NT2/D1 (cell line): Measurements from ENCODE around the gene OR52B2.

Source experiments
- DNase-seq: peaks from one replicate; pipeline ENCODE4 v3.0.0-alpha.2; 2011; ENCODE audit warnings: low read depth, low spot score
- H3K27me3 ChIP-seq: 2 replicates; pipeline ENCODE4 v1.6.0; 2011; ENCODE audit warnings: mild to moderate bottlenecking; ENCODE audit not compliant: insufficient read length, insufficient read depth
- H3K36me3 ChIP-seq: 2 replicates; pipeline ENCODE4 v1.6.1; 2011; ENCODE audit warnings: mild to moderate bottlenecking, low read length, mixed read lengths; ENCODE audit not compliant: insufficient read depth, insufficient read length
- H3K4me1 ChIP-seq: 2 replicates; pipeline ENCODE4 v1.5.1; 2011; ENCODE audit not compliant: insufficient read depth, insufficient read length
- H3K4me3 ChIP-seq: 2 replicates; pipeline ENCODE4 v1.5.1; 2011; ENCODE audit warnings: low read depth; ENCODE audit not compliant: insufficient read length
- H3K9ac ChIP-seq: 2 replicates; pipeline ENCODE4 v1.6.0; 2011; ENCODE audit warnings: low read depth; ENCODE audit not compliant: insufficient read length
- H3K9me3 ChIP-seq: 2 replicates; pipeline ENCODE4 v1.5.1; 2011; ENCODE audit warnings: mild to moderate bottlenecking, low read length; ENCODE audit not compliant: insufficient read depth
- SUZ12 ChIP-seq: IDR thresholded peaks from 2 replicates; pipeline ENCODE4 v1.6.1; 2011; ENCODE audit not compliant: insufficient read length, insufficient read depth; ENCODE audit errors: extremely low read depth
- YY1 ChIP-seq: IDR thresholded peaks from 2 replicates; pipeline ENCODE4 v1.6.1; 2011; ENCODE audit not compliant: insufficient read length, insufficient read depth
- ZNF274 ChIP-seq: IDR thresholded peaks from 2 replicates; pipeline ENCODE4 v1.6.1; 2011; ENCODE audit warnings: mild to moderate bottlenecking, low read depth, low read length

Gene OR52B2

DNA sequence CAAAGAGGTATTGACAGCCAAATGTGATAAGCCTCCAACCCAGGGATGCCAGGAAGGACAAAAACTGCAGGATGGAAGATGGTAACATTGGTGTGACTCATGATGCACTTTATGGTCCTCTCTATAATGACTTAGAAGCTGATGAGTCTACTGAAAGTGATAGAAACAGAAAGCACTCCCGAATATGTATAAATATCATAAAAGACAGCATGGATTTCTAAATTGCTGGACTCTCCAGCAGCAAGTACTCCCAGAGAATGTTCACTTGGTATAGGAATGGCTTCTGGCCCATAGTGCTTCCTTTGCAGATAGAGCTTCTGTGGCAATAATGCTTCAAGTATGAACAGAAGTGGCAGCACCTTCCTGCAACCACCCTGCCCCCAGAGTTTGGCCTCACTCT lies at the start of gene OR52B2:
TSS of gene OR52B2 (minus strand) at position 101 of the 400 bp plus-strand sequence. CDS start at position 101, 0 bp downstream.
- no peaks in the 10 kb centered on the region for H3K36me3 ChIP-seq
- no peak within 1 kb of the TSS for H3K9ac ChIP-seq
- H3K4me1 ChIP-seq: no peaks in the 10 kb centered on the region
- H3K4me3 ChIP-seq: no peak within 1 kb of the TSS
- no peak for DNase-seq
- no peak for TF ChIP-seq YY1
- H3K9me3 ChIP-seq: no peaks in the 10 kb centered on the region
- no peaks in the 10 kb centered on the region for H3K27me3 ChIP-seq

DNA sequence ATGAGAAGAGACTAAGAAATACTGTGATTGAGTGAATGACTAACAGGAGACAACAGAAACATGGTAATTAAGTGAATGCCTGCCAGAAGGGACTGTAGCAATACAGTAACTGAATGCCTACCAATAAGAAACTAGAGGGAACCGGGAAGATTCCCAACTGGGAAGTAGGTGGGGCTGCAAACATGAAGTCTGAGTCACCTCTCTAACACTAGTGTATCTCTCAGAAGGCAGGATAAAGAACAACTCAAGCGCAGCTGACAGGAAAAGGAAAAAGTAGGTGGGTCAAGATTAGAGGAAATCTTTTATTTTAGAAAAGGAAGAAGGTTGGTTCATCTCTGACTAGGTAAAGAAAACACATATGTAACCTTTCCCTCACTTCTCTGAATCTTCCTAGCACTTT lies 49.2 kb upstream of the OR52B2 start:
- TF ChIP-seq ZNF274: no peak
- TF ChIP-seq SUZ12: no peak
- TF ChIP-seq YY1: no peak
- Histone ChIP-seq H3K36me3 (peaks cover 78% of the 10 kb centered on the region), H3K4me1 (no peaks in the 10 kb centered on the region), H3K27me3 (no peaks in the 10 kb centered on the region), H3K9ac (no peak overlapping the region), H3K9me3 (no peaks in the 10 kb centered on the region), H3K4me3 (no peak overlapping the region)
- DNase-seq: no peak

DNA sequence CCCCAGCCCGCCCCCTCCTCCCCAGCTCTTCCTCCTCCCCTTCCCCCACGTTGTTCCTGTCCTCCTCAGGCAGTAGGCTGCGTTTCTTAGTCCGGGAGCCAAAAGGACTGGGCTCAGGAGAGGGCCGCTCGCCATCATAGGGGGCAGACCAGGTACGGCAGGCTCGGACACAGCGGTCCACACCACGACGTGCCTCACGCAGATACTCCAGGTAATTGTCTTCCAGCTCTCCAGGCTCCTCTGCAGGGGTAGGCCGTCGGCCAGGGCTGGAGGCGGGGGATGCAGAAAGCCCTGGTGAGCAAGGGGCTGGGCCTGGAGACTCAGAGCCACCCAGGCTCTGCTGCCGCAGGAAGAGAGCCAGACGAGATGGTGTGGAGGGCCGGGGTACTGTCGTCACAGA lies 47.6 kb upstream of the OR52B2 start:
- TF ChIP-seq ZNF274 (no peak), SUZ12 (no peak)
- H3K4me3 ChIP-seq: no peak overlapping the region
- DNase-seq: no peak
- H3K27me3 ChIP-seq: no peaks in the 10 kb centered on the region
- H3K9me3 ChIP-seq: no peaks in the 10 kb centered on the region
- H3K4me1 ChIP-seq: no peaks in the 10 kb centered on the region
- peaks cover 76% of the 10 kb centered on the region for H3K36me3 ChIP-seq
- H3K9ac ChIP-seq: no peak overlapping the region

DNA sequence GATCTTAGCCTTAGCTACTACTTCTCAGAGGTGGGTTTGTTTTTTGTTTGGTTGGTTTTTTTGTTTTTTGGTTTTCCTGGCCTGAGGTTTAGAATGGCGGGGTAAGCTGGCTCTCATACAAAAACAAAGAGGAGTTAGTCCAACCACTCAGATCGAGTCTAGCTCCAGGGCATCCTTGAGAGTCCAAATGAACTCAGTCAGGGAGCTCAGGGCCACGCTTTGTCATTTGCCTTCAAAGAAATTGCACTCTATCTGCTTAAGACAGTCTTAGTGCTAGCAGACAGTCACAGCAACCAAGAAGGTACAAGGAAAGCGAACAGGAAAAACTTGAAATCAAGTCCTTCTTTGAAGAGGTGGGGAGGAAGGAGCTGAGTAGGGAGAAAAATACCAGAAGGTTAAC lies 46.4 kb upstream of the OR52B2 start:
- no peaks in the 10 kb centered on the region for H3K9me3 ChIP-seq
- H3K4me1 ChIP-seq: no peaks in the 10 kb centered on the region
- no peak overlapping the region for H3K4me3 ChIP-seq
- no peak for DNase-seq
- H3K27me3 ChIP-seq: no peaks in the 10 kb centered on the region
- H3K9ac ChIP-seq: no peak overlapping the region
- TF ChIP-seq ZNF274: no peak
- TF ChIP-seq YY1: no peak
- no peak for TF ChIP-seq SUZ12
- peaks cover 76% of the 10 kb centered on the region for H3K36me3 ChIP-seq

DNA sequence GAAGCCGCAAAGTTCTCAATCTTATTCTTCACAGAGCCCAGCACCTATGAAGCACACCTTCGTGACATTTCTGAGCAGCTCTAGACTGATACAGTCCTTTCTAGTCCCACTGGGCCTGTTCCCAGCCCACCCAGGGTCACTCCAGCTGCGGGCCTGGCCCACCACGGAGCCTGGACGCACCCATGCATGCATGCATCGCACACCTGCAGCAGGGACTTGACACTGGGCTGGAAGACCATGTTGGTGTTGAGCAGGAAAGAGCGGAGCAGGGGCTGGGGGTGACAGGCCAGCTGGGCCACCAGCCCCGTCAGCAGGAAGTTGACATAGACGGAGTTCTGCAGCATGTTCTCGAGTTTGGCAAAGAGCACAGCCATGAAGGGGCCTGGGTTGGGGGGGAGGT lies 44.4 kb upstream of the OR52B2 start:
- H3K4me3 ChIP-seq: no peak overlapping the region
- TF ChIP-seq ZNF274 (no peak), SUZ12 (no peak), YY1 (no peak)
- no peaks in the 10 kb centered on the region for H3K9me3 ChIP-seq
- no peaks in the 10 kb centered on the region for H3K4me1 ChIP-seq
- H3K9ac ChIP-seq: no peak overlapping the region
- H3K27me3 ChIP-seq: no peaks in the 10 kb centered on the region
- DNase-seq: no peak
- peaks cover 86% of the 10 kb centered on the region for H3K36me3 ChIP-seq

DNA sequence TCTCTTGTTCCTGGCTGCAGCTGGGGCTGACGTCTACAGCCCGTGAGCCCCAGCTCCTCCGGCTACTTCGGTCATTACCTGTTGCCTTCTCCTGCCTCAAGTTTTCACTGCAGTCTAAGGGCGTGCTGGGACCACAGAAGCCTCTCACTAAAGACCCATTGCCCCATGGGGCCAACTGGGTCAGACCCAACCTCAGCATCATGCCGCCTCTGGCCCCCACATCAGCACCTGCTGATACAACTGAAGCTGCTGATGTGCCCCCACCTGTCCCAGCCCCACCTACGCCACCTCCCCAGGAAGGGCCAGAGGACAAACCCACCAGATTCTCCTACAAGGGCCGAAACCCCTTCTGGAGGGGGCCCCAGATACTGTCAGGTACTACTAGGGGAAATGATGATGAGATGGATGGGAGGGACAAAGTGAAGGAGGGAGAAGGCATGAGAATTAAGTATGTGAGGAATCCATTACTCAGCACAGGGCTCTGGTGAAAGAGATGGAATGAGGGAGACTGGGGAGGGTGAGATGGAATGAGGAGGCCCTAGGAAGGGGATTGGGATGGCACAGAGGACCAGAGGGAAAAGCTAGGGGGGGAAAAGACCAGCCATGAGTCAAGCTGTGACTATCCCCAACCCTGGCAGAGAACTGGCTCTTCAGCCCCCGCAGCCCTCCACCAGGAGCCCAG lies 40.3 kb upstream of the OR52B2 start:
- no peaks in the 10 kb centered on the region for H3K9me3 ChIP-seq
- H3K9ac ChIP-seq: no peak overlapping the region
- DNase-seq: no peak
- no peak overlapping the region for H3K4me3 ChIP-seq
- no peaks in the 10 kb centered on the region for H3K4me1 ChIP-seq
- no peaks in the 10 kb centered on the region for H3K27me3 ChIP-seq
- TF ChIP-seq SUZ12 (no peak), YY1 (no peak), ZNF274 (no peak)
- peaks cover 84% of the 10 kb centered on the region for H3K36me3 ChIP-seq

DNA sequence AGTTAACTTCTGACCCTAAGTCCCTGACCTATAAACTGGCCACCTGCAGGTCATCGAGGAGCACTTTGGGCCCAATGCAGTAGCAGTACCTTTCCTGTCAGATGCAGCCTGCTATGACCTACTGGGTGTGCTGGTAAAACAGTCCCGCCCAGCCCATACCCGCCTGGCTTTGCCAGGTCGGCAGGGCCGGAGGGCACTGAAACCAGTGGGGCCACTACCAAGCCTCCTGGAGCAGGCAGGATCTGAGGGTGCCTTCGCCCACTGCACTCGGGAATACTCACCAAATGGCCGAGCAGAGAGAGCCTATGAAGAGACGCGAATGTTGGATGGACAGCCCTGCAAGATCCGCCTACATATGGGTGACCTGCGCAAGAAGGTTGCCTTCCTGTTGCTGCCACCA lies 39.7 kb upstream of the OR52B2 start:
- DNase-seq: no peak
- H3K4me3 ChIP-seq: no peak overlapping the region
- H3K4me1 ChIP-seq: no peaks in the 10 kb centered on the region
- H3K9me3 ChIP-seq: no peaks in the 10 kb centered on the region
- H3K27me3 ChIP-seq: no peaks in the 10 kb centered on the region
- H3K36me3 ChIP-seq: peaks cover 85% of the 10 kb centered on the region
- TF ChIP-seq ZNF274 (no peak), SUZ12 (no peak), YY1 (no peak)
- H3K9ac ChIP-seq: no peak overlapping the region
